HG02973 (cell line): ENCODE data around the gene RGPD4.
"Not testable (repeated sequence)": the region's sequence is repeated elsewhere in the genome, so short reads cannot be mapped to it uniquely, and the experiment has no call there.

Experiments
- ATAC-seq: cut with Tn5 transposase; IDR thresholded peaks from one replicate; pipeline ENCODE4 v1.9.1; 2021; ENCODE audit warnings: moderate library complexity; ENCODE audit not compliant: unreplicated experiment

RGPD4 gene

GRCh38 chr2:107916696-107917370 lies 90.1 kb downstream of the RGPD4 start:
- not testable (repeated sequence) for ATAC-seq

GRCh38 chr2:107927034-107927534 lies 100.4 kb downstream of the RGPD4 start:
- no peak for ATAC-seq

GRCh38 chr2:107931412-107931811 lies 104.7 kb downstream of the RGPD4 start:
- no peak for ATAC-seq

DNA sequence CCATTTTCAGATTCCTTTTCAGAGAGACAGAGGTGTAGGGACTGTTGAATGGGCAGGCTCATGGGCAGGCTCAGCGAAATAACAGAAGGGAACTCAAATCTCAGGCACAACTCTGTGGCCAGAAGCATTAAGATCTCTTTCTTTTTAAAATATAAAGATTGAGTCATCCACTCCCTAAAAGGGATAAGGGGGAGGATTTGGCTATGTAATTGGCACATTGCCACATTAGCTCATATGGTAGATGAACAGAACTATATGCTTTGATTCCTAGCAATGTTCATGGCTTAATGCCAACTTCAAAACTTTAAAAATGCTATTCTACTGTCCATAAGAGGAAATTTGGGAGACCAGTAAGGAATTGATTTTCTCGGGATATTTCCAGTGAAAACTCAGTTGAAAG lies 105.8 kb downstream of the RGPD4 start:
- no peak for ATAC-seq

GRCh38 chr2:107932979-107933378 lies 106.3 kb downstream of the RGPD4 start:
- ATAC-seq, result no peak

DNA sequence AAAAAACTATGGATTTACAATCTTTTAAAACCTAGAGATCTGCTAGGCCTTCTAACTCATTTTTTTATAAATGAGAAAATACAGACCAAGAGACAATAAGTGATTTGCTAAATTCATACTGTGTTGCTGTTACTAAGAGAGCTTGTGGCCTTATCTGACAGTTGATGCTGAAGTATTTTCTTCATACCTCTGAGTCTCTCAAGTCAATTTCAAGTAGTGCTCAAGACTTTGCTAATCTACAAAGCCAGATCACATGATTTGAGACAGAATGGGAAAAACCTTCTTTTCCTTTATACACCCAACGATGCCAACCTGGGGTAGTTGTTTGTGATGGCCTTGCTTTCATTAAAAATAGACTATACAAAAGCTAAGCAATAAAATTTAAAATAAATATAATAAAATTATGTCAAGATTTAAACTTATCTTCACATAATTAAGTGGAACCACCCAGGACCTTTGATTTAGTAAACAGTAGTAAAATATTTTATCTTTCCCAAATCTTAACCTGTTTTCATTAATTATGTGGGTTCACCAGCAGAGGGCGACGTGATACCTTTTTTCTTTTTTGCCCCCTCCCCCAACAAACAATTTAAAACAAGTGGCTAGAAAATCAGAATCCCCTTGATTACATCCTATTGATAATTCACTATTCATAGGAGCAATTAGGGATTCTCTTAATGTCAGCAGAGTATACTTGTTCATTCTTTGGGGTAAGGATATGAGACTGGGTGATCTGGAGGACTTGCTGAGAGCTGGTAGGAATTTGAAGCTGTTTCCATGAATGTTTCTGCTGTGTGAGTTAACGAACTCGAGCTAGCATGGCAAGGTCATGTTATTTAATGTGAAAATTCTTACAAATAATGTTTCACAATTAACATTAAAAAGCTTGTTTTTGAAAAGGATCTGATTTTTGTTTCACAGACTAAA lies 110.0 kb downstream of the RGPD4 start:
- ATAC-seq, result no peak
